Measurements from ENCODE around the gene PLIN5.
A peak's percentile ranks its signal among the peaks of the same experiment; 100 is the strongest.
"Not testable (repeated sequence)": the region's sequence is repeated elsewhere in the genome, so short reads cannot be mapped to it uniquely, and the experiment has no call there.

Gene PLIN5

DNA sequence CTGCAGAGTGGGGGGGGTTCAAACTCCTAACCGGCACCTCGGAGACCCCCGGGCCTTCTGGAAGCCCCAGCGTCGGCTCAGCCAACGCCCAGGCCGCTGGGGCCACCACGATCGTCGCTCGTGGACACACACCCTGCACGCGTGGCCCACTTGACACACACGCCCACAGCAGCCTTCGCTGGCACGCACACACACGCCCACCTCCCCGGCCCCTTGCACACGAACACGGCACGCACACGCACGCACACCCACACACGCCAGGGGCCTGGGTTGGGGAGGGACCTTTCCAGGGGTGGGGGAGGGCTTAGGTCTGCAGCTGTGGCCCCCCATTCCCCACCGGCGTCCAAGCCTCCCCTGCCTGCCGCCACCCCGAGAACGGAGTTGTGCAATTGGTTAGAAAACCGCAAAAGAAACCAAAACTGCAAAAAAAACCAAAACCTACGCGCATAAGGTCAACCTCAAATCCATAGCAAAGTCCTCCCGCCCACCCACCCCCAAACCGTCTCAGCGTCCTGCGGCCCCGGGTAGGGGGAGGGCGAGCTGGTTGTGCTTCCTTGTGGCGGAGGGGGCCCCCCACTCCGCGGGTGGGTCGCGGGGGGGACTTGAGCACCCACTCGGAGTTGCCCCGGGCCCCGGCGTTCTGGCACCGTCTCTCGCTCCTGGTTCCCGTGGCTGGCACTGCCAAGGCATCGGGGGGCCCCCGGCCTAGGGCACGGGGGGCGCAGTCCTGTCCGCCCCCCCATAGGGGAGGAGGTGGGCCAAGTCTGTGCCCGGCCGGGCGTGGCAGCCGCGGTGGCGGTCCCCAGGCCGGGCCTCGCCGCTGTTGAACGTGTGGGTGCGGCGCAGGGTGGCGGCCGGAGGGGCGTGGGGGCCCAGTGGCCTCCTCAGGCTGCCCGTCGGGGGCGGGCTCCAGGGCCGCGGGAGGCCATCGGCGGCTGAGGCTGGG is 8.1 kb upstream of the PLIN5 start:
- Histone ChIP-seq H3K36me3 (no peaks in the 10 kb centered on the region), H3K27ac (no peak overlapping the region), H3K4me1 (no peaks in the 10 kb centered on the region), H3K9me3 (peaks cover 0 to 10% (median 0%) of the 10 kb centered on the region in 3 donors), H3K27me3 (peaks cover 0 to 56% of the 10 kb centered on the region in 2 donors), H3K4me3 (peak overlapping the region; percentile 3 to 11)
- TF ChIP-seq, protein P1, sequence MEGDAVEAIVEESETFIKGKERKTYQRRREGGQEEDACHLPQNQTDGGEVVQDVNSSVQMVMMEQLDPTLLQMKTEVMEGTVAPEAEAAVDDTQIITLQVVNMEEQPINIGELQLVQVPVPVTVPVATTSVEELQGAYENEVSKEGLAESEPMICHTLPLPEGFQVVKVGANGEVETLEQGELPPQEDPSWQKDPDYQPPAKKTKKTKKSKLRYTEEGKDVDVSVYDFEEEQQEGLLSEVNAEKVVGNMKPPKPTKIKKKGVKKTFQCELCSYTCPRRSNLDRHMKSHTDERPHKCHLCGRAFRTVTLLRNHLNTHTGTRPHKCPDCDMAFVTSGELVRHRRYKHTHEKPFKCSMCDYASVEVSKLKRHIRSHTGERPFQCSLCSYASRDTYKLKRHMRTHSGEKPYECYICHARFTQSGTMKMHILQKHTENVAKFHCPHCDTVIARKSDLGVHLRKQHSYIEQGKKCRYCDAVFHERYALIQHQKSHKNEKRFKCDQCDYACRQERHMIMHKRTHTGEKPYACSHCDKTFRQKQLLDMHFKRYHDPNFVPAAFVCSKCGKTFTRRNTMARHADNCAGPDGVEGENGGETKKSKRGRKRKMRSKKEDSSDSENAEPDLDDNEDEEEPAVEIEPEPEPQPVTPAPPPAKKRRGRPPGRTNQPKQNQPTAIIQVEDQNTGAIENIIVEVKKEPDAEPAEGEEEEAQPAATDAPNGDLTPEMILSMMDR (IDR thresholded peaks at IDR 0.05) = no peak
- no peak for DNase-seq
- intact Hi-C loops (cut with DNase I; ENCODE audit: low total_unique reads) = no loop called here

- peaks cover 0 to 59% of the 10 kb centered on the region in 2 donors for H3K27me3 ChIP-seq
- DNase-seq; H3K4me1 ChIP-seq; intact Hi-C loops (cut with DNase I; ENCODE audit: low total_unique reads); H3K27ac ChIP-seq; H3K4me3 ChIP-seq; H3K36me3 ChIP-seq: not testable (repeated sequence)
- peaks cover 0 to 10% (median 0%) of the 10 kb centered on the region in 3 donors for H3K9me3 ChIP-seq
Measured at GRCh38 chr19:4541806-4542145, 6.8 kb upstream of the PLIN5 start.

DNA sequence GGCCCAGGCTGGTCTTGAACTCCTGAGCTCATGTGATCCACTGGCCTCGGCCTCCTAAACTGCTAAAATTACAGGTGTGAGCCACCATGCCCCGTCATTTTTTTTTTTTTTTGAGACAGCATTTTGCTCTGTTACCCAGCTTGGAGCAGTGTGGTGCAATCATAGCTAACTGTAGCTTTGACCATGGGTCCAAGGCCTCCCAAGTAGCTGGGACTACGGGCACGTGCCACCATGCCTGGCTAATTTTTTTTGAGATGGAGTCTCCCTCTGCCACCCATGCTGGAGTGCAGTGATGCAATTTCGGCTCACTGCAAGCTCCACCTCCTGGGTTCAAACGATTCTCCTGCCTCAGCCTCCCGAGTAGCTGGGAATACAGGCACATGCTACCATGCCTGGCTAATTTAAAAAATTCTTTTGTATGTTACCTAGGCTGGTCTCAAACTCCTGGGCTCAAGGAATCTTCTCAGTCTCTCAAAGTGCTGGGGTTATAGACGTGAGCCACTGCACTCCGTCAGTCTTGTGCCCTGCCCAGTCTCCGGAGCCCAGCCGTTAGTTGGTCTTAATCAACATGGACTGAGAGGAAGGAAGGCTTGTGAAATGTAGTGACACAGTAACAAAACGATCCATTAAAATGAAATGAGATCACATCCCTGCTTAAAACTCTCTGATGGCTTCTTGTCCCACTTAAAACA is 6.2 kb upstream of the PLIN5 start:
- H3K36me3 ChIP-seq = no peaks in the 10 kb centered on the region
- TF ChIP-seq, protein P1 (IDR thresholded peaks at IDR 0.05) = no peak
- no peak for DNase-seq
- peaks cover 0 to 10% (median 0%) of the 10 kb centered on the region in 3 donors for H3K9me3 ChIP-seq
- no peaks in the 10 kb centered on the region for H3K4me1 ChIP-seq
- intact Hi-C loops (cut with DNase I; ENCODE audit: low total_unique reads) = no loop called here
- H3K4me3 ChIP-seq = no peak overlapping the region
- H3K27ac ChIP-seq = no peak overlapping the region
- peaks cover 0 to 64% of the 10 kb centered on the region in 2 donors for H3K27me3 ChIP-seq

DNA sequence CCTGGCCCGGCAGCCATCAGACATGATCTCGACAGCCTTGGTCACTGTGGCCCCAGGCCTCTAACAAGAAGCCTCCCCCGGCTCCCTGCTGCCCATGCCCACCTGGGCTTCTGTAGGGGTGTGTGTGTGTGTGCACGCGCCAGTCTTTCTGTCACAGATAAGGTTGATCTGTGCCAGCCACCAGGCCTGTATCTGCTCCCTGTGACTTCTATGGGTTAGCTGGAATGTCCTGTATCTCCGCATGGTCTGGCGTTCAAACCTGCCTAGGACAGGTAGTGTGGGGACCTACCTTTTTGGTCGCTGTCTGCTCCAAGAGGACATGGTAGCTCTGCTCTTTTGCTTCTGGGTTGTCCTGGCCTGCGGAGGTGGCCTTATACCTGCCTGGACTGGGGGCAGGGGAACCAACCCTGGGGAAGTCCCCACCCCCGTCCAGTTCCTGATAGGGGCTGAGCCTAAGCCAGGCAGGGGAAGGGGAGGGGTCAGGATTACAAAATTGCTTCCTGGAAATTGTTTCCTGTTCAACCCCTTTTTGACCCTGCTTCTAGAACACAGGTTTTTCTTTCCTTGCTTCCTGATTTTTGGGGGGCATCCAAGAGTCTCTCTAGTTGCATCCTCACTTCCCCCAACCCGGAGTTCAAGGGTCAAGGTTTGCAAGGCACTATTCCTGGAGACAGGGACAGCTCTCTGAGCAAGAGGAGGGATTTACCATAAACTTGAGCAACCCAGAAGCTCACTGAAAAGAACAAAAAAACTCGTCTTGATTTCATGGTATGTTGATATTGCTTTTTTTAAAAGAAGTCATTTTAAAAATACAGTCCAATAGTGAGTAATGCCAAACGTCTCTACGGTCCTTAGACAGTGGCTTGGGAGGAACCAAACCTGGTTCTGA is 4.9 kb upstream of the PLIN5 start, which contains the start of gene LRG1:
Gene LRG1, minus strand, starts transcription at position 344 of the 889 bp plus-strand sequence. Its CDS starts 23 bp downstream, at position 321.
- H3K9me3 ChIP-seq = peaks cover 0 to 10% (median 0%) of the 10 kb centered on the region in 3 donors
- peaks cover 0 to 7% (median 6%) of the 10 kb centered on the region in 4 donors for H3K4me1 ChIP-seq
- no peak within 1 kb of the TSS for H3K4me3 ChIP-seq
- no peak within 1 kb of the TSS for H3K27ac ChIP-seq
- no peaks in the 10 kb centered on the region for H3K36me3 ChIP-seq
- peak in 1 of 2 donors; percentile 36 for DNase-seq
- TF ChIP-seq, protein P1 (IDR thresholded peaks at IDR 0.05) = no peak
- intact Hi-C loops (cut with DNase I; ENCODE audit: low total_unique reads) = no loop called here
- H3K27me3 ChIP-seq = peaks cover 0 to 77% of the 10 kb centered on the region in 2 donors

GRCh38 chr19:4539169-4539692 is 4.2 kb upstream of the PLIN5 start:
- Histone ChIP-seq H3K27me3 (peaks cover 0 to 83% of the 10 kb centered on the region in 2 donors), H3K4me1 (peaks cover 0 to 10% (median 6%) of the 10 kb centered on the region in 4 donors), H3K4me3 (no peak overlapping the region), H3K36me3 (no peaks in the 10 kb centered on the region), H3K27ac (no peak overlapping the region), H3K9me3 (peaks cover 0 to 10% (median 0%) of the 10 kb centered on the region in 3 donors)
- no peak for DNase-seq
- TF ChIP-seq, protein P1 (IDR thresholded peaks at IDR 0.05) = no peak
- intact Hi-C loops (cut with DNase I; ENCODE audit: low total_unique reads) = no loop called here
